ENCODE data around the gene SLC7A1. TPM values are rescaled to one million over a fixed set of nuclear protein-coding genes. Genes with fewer than 3 reads are reported as not detected.

Gene SLC7A1
- total RNA-seq, 1 experiment from 2014 or later = 84.5 TPM

DNA sequence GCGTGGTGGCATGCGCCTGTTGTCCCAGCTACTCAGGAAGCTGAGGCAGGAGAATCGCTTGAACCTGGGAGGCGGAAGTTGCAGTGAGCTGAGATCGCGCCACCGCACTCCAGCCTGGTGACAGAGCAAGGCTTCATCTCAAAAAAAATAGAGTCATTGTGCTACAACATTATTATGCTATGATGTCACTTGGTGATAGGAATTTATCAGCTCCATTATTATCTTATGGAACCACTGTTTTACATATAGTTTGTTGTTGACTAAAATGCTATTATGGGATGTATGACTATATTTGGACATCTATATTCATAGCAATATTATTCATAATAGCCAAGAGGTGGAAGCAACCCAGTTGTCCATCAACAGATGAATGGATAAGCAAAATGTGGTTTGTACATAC, 26.4 kb upstream of the SLC7A1 start:
- ChIA-PET CTCF (no interaction called here), POLR2A (no interaction called here)
- peaks cover 6% of the 10 kb centered on the region for H3K36me3 Mint-ChIP-seq
- TF ChIP-seq ZNF396 (CRISPR knock-in tag; IDR thresholded peaks at IDR 0.05; ENCODE audit: borderline replicate concordance) (no peak), SP1 (CRISPR knock-in tag; conservative IDR thresholded peaks at IDR 0.05) (no peak), GRHL2 (CRISPR knock-in tag; IDR thresholded peaks at IDR 0.05; ENCODE audit: insufficient replicate concordance, severe bottlenecking) (no peak), ATF2 (CRISPR knock-in tag; IDR thresholded peaks at IDR 0.05; ENCODE audit: borderline replicate concordance, low read depth) (no peak), ZNF121 (CRISPR knock-in tag; IDR thresholded peaks at IDR 0.05) (no peak), FOXJ3 (CRISPR knock-in tag; IDR thresholded peaks at IDR 0.05; ENCODE audit: borderline replicate concordance) (no peak), AR (CRISPR knock-in tag; IDR thresholded peaks at IDR 0.05) (no peak), FOXP4 (CRISPR knock-in tag; IDR thresholded peaks at IDR 0.05) (no peak), MXD4 (CRISPR knock-in tag; IDR thresholded peaks at IDR 0.05; ENCODE audit: borderline replicate concordance) (no peak), ETV6 (CRISPR knock-in tag; IDR thresholded peaks at IDR 0.05) (no peak)
- TF ChIP-seq, protein P1, sequence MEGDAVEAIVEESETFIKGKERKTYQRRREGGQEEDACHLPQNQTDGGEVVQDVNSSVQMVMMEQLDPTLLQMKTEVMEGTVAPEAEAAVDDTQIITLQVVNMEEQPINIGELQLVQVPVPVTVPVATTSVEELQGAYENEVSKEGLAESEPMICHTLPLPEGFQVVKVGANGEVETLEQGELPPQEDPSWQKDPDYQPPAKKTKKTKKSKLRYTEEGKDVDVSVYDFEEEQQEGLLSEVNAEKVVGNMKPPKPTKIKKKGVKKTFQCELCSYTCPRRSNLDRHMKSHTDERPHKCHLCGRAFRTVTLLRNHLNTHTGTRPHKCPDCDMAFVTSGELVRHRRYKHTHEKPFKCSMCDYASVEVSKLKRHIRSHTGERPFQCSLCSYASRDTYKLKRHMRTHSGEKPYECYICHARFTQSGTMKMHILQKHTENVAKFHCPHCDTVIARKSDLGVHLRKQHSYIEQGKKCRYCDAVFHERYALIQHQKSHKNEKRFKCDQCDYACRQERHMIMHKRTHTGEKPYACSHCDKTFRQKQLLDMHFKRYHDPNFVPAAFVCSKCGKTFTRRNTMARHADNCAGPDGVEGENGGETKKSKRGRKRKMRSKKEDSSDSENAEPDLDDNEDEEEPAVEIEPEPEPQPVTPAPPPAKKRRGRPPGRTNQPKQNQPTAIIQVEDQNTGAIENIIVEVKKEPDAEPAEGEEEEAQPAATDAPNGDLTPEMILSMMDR (IDR thresholded peaks at IDR 0.05) = no peak
- TF ChIP-seq, protein P2, sequence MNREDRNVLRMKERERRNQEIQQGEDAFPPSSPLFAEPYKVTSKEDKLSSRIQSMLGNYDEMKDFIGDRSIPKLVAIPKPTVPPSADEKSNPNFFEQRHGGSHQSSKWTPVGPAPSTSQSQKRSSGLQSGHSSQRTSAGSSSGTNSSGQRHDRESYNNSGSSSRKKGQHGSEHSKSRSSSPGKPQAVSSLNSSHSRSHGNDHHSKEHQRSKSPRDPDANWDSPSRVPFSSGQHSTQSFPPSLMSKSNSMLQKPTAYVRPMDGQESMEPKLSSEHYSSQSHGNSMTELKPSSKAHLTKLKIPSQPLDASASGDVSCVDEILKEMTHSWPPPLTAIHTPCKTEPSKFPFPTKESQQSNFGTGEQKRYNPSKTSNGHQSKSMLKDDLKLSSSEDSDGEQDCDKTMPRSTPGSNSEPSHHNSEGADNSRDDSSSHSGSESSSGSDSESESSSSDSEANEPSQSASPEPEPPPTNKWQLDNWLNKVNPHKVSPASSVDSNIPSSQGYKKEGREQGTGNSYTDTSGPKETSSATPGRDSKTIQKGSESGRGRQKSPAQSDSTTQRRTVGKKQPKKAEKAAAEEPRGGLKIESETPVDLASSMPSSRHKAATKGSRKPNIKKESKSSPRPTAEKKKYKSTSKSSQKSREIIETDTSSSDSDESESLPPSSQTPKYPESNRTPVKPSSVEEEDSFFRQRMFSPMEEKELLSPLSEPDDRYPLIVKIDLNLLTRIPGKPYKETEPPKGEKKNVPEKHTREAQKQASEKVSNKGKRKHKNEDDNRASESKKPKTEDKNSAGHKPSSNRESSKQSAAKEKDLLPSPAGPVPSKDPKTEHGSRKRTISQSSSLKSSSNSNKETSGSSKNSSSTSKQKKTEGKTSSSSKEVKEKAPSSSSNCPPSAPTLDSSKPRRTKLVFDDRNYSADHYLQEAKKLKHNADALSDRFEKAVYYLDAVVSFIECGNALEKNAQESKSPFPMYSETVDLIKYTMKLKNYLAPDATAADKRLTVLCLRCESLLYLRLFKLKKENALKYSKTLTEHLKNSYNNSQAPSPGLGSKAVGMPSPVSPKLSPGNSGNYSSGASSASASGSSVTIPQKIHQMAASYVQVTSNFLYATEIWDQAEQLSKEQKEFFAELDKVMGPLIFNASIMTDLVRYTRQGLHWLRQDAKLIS (CRISPR knock-in tag; IDR thresholded peaks at IDR 0.05; ENCODE audit: borderline replicate concordance) = no peak
- no peak overlapping the region for H3K27ac Mint-ChIP-seq
- no peaks in the 10 kb centered on the region for H3K27me3 Mint-ChIP-seq (ENCODE audit: low read depth)
- no peak for DNase-seq (ENCODE audit: low spot score)
- no peak overlapping the region for H3K4me3 Mint-ChIP-seq
- ATAC-seq = no peak
- H3K9me3 Mint-ChIP-seq = peaks cover 39% of the 10 kb centered on the region
- no peaks in the 10 kb centered on the region for H3K4me1 Mint-ChIP-seq

Data from WTC11 (cell line).